ENCODE results near the gene RGS8.

- TF ChIP-seq CTCF (IDR thresholded peaks at IDR 0.05) (no peak), POLR2A (IDR thresholded peaks at IDR 0.05) (no peak)
Observed at GRCh38 chr1:182669266-182669665, 15.1 kb downstream of the RGS8 start.
